GM19238 (cell line): ENCODE data around the gene DBX2.
"Not testable (repeated sequence)": the region's sequence is repeated elsewhere in the genome, so short reads cannot be mapped to it uniquely, and the experiment has no call there.

ENCODE experiments used
- DNase-seq: peaks from one replicate; pipeline ENCODE4 v3.0.0; 2011; ENCODE audit warnings: low spot score; ENCODE audit not compliant: insufficient read length

Gene DBX2

DNA sequence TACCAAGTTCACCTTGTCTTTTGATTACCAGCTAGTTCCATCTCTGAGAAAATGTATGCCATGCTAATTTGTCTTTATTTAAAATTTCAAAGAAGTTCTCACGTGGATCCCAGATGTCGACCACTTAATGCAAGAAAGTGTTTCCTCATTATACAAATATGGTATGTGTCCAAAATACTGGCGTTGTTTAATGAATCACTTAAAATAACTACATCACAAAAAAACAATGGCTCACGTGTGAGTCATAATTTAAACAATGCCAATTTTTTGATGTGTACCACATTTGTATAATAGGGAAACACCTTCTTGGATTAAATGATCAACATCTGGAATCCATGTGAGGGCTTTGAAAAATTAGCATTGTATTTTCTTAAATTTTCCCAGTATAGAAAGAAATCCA is 40.8 kb downstream of the DBX2 start:
- DNase-seq, result no peak

DNA sequence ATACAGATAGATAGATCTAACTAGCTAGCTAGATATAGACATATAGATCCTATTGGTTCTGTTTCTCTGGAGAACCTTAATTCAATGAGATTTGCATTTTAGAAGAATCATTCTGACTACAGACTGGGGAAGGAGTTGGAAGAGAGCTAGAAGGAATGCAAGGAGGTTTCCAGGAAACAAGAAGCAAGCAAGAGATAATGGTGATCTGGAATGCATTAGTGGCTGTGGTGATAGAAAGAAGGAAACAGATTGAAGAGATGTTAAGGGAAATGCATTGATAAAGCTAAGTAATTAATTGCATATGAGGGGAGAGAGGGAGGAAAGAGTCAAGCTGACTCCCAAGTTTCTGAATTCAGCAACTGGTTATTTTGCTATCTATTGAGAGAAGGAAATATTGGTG is 42.7 kb downstream of the DBX2 start:
- DNase-seq, result no peak

DNA sequence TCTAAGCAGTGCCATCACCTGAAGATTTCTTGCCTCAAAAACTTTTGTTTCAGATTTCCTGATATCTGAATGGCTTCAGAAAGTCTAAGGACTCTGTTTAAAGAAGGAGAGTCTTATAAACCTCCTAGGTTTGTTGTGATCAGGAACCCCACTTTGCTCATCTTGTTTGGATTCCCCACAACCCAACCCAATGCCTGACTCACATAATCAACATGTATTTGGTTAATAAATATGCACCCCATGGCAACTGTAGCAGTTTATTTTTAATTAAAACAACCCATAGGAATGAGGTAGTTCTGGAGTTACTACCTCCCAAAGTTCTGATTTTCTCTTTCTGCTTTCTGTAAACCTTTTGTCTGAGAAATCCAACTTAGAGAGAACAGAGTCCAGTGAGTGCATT is 51.5 kb downstream of the DBX2 start:
- DNase-seq, result no peak

DNA sequence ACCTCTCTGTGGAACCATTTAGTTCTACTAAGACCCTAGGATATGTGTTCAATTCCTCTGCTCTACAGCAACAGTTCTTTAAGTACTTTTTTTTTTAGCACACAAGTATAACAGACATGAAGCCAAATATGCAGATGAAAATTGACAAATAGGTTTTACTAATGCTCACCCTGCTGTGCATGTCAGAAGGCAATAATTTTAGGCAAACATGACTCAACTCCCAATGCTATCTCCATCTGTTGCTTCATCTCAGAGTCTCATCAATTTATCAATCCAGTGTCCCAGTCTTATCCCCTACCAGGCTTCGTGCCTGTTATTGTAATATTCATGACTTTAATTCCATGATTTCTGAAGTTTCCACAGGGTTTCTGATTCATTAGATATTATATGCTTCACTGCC is 57.7 kb downstream of the DBX2 start:
- DNase-seq, result no peak

DNA sequence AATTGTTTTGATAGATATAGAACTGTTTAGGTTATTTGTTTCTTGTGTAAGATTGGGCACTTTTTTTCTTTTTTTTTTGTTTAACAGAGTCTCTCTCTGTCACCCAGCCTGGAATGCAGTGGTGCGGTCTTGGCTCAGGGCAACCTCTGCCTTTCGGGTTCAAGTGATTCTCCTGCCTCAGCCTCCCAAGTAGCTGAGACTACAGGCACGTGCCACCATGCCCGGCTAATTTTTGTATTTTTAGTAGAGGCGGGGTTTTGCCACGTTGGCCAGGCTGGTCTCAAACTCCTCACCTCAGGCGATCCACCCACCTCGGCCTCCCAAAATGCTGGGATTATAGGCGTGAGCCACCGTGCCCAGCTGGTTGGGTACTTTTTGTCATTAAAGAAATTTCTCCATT is 66.0 kb downstream of the DBX2 start:
- DNase-seq, result not testable (repeated sequence)

DNA sequence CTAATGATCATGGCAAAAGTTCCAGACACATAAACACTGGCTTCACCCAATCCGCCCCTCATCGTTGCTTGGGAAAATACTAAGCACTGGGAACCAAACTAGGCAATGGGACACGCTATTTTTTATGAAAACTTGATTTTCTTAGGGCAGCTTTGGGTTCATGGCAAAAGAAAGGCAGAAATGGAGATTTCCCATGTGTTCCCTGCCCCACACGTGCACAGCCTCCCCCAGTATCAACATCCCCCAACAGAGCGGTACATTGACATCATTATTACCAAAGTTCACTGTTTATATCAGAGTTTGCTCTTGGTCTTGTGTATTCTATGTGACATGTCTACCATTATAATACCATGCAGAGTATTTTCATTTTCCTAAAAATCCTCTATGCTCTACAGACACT is 71.0 kb downstream of the DBX2 start:
- no peak for DNase-seq

DNA sequence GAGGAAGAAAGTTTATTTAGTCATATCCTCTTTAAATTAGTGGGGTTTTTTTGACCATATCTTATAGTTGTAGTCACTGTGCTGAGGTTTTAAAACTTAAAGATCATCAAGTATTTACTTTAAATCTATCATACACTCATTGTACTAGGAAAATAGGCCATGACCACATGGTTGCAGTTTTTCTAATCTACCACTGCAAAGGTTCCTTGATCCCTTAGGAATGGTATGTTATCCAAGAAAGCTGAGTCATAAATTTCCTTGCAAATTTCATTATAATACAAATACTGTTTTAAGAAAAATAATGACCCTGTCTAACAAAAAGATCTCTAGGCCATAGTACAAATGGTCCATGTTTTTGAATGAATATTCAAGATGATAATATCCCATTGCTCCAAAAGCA is 74.7 kb downstream of the DBX2 start:
- DNase-seq, result no peak

DNA sequence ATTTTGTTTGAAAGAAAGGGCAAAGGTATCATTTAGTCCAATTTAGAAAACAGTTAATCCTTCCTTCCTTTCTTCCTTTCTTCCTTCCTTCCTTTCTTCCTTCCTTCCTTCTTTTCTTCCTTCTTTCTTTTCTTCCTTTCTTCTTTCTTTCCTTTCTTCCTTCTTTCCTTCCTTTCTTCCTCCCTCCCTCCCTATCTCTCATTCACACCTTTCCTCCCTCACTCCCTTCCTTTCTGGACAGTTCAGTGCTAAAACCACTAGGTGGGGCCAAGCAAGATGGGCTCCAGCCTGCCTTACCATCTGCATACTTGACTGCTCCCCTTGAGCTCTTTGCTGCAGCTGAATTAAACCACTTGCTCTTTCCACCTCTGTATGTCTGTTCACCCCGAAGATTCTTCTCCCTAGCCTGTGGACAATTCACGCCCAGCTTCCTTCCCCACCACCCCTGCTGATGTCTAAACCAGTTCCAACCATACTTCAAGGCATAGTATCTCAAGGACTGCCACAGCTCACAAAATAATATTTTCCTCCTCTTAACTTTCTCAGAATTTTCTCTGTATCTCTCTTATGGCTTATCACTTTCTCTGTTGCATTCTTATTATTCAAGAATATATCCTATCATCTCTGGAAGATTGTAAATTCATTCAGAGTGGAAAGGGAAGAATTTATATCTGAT is 78.0 kb downstream of the DBX2 start:
- peak; percentile 1 for DNase-seq

DNA sequence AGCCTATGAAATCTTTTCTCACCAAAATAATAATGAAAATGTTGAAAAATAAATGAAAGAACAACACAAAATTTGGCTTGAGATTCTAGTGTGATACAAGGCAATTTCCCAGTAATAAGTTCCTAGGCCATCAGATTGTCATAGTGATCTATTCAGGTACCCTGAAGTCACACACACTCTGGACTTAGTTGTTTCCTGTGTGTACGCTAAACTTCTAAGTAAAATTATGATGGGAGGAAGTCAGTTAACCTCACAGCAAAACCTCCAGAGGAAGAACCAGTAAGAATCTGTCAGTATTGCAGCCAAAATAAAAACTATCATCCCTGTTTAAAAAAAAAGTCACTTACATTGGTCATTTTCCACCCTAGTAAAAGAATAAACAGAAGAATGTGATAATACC is 81.9 kb downstream of the DBX2 start:
- no peak for DNase-seq
